Activated naive CD8-positive, alpha-beta T cell (primary cell): ENCODE results near the gene IFFO2.

Experiments used
- H3K27ac Mint-ChIP-seq: one replicate; pipeline ENCODE4 v1.8.0; 2021; ENCODE audit warnings: mixed read lengths
- H3K27me3 Mint-ChIP-seq: one replicate; pipeline ENCODE4 v1.8.0; 2021; ENCODE audit warnings: mixed read lengths
- H3K36me3 Mint-ChIP-seq: one replicate; pipeline ENCODE4 v1.8.0; 2021; ENCODE audit warnings: mixed read lengths
- H3K4me1 Mint-ChIP-seq: one replicate; pipeline ENCODE4 v1.8.0; 2021; ENCODE audit warnings: low read depth, mixed read lengths
- H3K4me3 Mint-ChIP-seq: one replicate; pipeline ENCODE4 v1.8.0; 2021; ENCODE audit warnings: mild to moderate bottlenecking, mixed read lengths
- H3K9me3 Mint-ChIP-seq: one replicate; pipeline ENCODE4 v1.8.0; 2021; ENCODE audit warnings: low read depth, mixed read lengths

IFFO2 gene

GRCh38 chr1:18978706-18979105 is 22.2 kb upstream of the IFFO2 start:
- Mint-ChIP-seq H3K9me3 (peaks cover 18% of the 10 kb centered on the region), H3K27me3 (peaks cover 10% of the 10 kb centered on the region), H3K4me3 (no peak overlapping the region), H3K36me3 (peaks cover 7% of the 10 kb centered on the region), H3K4me1 (no peaks in the 10 kb centered on the region), H3K27ac (no peak overlapping the region)

GRCh38 chr1:18977428-18977827 is 21.0 kb upstream of the IFFO2 start:
- H3K27ac Mint-ChIP-seq: no peak overlapping the region

GRCh38 chr1:18976096-18976495 is 19.6 kb upstream of the IFFO2 start:
- Mint-ChIP-seq H3K4me1 (peaks cover 2% of the 10 kb centered on the region), H3K36me3 (peaks cover 5% of the 10 kb centered on the region), H3K27me3 (peaks cover 5% of the 10 kb centered on the region), H3K4me3 (no peak overlapping the region), H3K27ac (no peak overlapping the region), H3K9me3 (peaks cover 13% of the 10 kb centered on the region)

More at GRCh38 chr1:18977428-18977827, 21.0 kb upstream of the IFFO2 start:
- Mint-ChIP-seq H3K27me3 (peaks cover 8% of the 10 kb centered on the region), H3K4me3 (no peak overlapping the region), H3K36me3 (peaks cover 7% of the 10 kb centered on the region), H3K4me1 (peaks cover 2% of the 10 kb centered on the region), H3K9me3 (peaks cover 18% of the 10 kb centered on the region)

DNA sequence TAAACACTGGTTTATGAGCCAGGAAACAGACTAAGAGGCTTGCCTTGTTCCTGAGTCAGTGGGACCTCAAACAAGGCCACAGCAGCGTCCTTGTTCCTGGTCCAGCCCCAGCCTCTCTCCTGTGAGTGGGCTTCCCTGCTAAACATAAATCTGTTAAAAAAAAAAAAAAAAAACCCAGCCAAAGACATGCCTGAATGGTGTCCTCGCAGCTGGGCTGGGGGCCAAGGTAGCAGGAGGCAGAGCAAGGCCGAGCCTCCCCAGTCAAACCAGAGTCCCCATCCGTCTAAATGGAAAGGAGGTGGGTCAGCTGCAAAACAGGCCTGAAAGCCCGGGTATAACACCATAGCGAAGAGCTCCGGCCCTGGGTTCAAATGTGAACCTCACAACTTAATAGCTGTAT is 18.1 kb upstream of the IFFO2 start:
- H3K4me3 Mint-ChIP-seq: no peak overlapping the region
- H3K36me3 Mint-ChIP-seq: no peaks in the 10 kb centered on the region
- no peaks in the 10 kb centered on the region for H3K9me3 Mint-ChIP-seq
- H3K27me3 Mint-ChIP-seq: peaks cover 3% of the 10 kb centered on the region
- no peak overlapping the region for H3K27ac Mint-ChIP-seq
- H3K4me1 Mint-ChIP-seq: peaks cover 2% of the 10 kb centered on the region

DNA sequence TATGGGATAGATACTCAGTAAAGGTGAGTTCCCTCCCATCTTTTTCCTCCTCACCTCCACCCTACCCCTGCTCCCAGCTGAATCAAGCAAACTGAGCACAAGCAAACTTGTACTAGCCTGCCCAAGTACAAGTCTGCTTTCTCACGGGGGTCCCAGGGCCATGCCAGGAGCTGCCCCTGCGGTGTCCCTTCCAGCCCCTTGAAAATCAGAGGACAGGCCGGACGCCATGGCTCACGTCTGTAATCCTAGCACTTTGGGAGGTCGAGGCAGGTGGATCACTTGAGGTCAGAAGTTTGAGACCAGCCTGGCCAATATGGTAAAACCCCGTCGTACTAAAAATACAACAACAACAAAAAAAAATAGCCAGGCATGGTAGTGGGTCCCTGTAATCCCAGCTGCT is 17.5 kb upstream of the IFFO2 start:
- Mint-ChIP-seq H3K36me3 (no peaks in the 10 kb centered on the region), H3K4me3 (no peak overlapping the region), H3K27me3 (peaks cover 3% of the 10 kb centered on the region), H3K27ac (no peak overlapping the region), H3K9me3 (no peaks in the 10 kb centered on the region), H3K4me1 (peaks cover 2% of the 10 kb centered on the region)

GRCh38 chr1:18973446-18973955 is 17.0 kb upstream of the IFFO2 start:
- H3K27me3 Mint-ChIP-seq: peaks cover 3% of the 10 kb centered on the region
- H3K27ac Mint-ChIP-seq: no peak overlapping the region

GRCh38 chr1:18972991-18973390 is 16.5 kb upstream of the IFFO2 start:
- H3K27me3 Mint-ChIP-seq: peaks cover 3% of the 10 kb centered on the region
- no peak overlapping the region for H3K27ac Mint-ChIP-seq
- H3K36me3 Mint-ChIP-seq: no peaks in the 10 kb centered on the region
- H3K9me3 Mint-ChIP-seq: no peaks in the 10 kb centered on the region
- H3K4me3 Mint-ChIP-seq: no peak overlapping the region
- peaks cover 2% of the 10 kb centered on the region for H3K4me1 Mint-ChIP-seq

More at GRCh38 chr1:18973446-18973955, 17.0 kb upstream of the IFFO2 start:
- H3K4me1 Mint-ChIP-seq: peaks cover 2% of the 10 kb centered on the region
- no peaks in the 10 kb centered on the region for H3K36me3 Mint-ChIP-seq
- H3K4me3 Mint-ChIP-seq: no peak overlapping the region
- no peaks in the 10 kb centered on the region for H3K9me3 Mint-ChIP-seq

- no peaks in the 10 kb centered on the region for H3K9me3 Mint-ChIP-seq
- H3K4me1 Mint-ChIP-seq: peaks cover 2% of the 10 kb centered on the region
- H3K27ac Mint-ChIP-seq: peak overlapping the region; percentile 2
- no peaks in the 10 kb centered on the region for H3K36me3 Mint-ChIP-seq
- no peak overlapping the region for H3K4me3 Mint-ChIP-seq
- peaks cover 3% of the 10 kb centered on the region for H3K27me3 Mint-ChIP-seq
Observed at GRCh38 chr1:18972531-18972930, 16.1 kb upstream of the IFFO2 start.

GRCh38 chr1:18970762-18971161 is 14.3 kb upstream of the IFFO2 start:
- Mint-ChIP-seq H3K27ac (no peak overlapping the region), H3K9me3 (no peaks in the 10 kb centered on the region)

DNA sequence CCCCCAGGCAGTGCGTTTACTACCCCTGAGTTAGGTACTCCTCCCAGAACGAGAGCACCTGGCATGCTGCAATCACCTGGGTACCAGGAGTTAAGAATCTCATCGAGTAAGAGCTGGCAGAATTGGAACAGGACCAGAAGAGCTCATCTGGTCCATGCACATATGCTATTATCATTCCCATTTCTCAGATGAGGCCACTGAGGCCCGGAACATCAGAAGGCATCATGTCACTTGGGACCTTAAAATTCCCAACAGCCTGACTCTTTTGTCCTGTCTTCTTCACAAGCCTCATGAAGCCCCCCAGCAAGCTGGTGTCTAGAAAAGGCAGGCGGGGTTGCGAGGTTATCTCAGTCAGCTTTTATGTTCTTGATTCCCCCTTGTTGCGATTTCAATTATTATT is 13.9 kb upstream of the IFFO2 start:
- H3K9me3 Mint-ChIP-seq: no peaks in the 10 kb centered on the region
- no peaks in the 10 kb centered on the region for H3K27me3 Mint-ChIP-seq
- H3K4me1 Mint-ChIP-seq: peaks cover 7% of the 10 kb centered on the region
- no peaks in the 10 kb centered on the region for H3K36me3 Mint-ChIP-seq
- H3K4me3 Mint-ChIP-seq: no peak overlapping the region
- H3K27ac Mint-ChIP-seq: no peak overlapping the region

More at GRCh38 chr1:18970762-18971161, 14.3 kb upstream of the IFFO2 start:
- Mint-ChIP-seq H3K4me3 (no peak overlapping the region), H3K36me3 (no peaks in the 10 kb centered on the region), H3K27me3 (no peaks in the 10 kb centered on the region), H3K4me1 (peaks cover 5% of the 10 kb centered on the region)

DNA sequence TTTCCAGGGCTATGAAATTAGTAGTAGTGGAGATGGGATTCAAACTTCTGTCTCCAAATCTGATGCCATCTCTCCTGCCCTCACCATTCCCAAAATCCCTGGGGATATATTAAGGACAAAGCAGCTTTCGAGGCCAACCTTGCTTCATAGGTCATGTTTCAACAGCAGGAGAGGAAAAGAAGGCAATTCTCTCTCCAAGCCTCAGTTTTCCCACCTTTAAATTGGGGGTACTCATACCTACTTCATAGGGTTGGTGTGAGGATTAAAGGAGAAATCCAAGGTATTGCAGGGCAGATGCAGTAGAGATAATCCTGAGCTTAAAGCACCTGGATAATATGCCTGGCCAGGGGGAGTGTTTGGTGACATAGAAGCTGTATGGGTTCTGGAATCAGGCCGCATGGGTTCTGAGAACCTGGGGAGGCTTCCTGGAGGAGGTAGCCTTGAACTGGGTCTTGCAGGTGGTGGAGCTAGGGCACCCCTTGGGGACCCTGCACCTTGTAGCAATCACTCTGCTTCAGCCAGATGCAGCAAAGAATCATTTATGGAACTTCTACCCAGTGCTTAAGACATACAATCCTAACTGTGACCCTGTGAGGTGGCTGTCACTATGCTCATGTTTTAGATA is 10.7 kb upstream of the IFFO2 start:
- Mint-ChIP-seq H3K27me3 (no peaks in the 10 kb centered on the region), H3K9me3 (no peaks in the 10 kb centered on the region), H3K4me3 (no peak overlapping the region), H3K36me3 (no peaks in the 10 kb centered on the region), H3K27ac (no peak overlapping the region), H3K4me1 (peaks cover 4% of the 10 kb centered on the region)

- H3K27ac Mint-ChIP-seq: peak overlapping the region; percentile 50
- no peaks in the 10 kb centered on the region for H3K27me3 Mint-ChIP-seq
- no peaks in the 10 kb centered on the region for H3K9me3 Mint-ChIP-seq
- peaks cover 4% of the 10 kb centered on the region for H3K4me1 Mint-ChIP-seq
- no peaks in the 10 kb centered on the region for H3K36me3 Mint-ChIP-seq
- no peak overlapping the region for H3K4me3 Mint-ChIP-seq
Observed at GRCh38 chr1:18965206-18966173, 9.0 kb upstream of the IFFO2 start.

DNA sequence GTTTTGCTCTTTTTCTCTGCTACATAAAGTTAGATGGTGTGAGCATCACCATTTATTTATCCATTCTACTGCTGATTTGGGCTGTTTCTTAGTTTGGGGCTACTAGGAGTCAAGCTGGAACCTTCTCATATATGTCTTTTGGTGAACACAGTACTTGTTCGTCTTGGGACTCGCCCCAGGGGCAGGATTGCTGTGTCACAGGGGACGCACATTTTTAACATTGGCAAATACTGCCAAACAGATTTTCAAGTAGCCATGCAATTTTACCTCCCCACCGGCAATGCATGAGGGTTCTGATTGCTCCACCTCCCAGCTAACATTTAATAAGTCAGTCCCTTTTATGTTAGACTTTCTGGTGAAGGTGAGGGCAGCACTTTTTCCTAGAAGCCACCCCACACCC is 7.5 kb upstream of the IFFO2 start:
- Mint-ChIP-seq H3K9me3 (no peaks in the 10 kb centered on the region), H3K4me3 (no peak overlapping the region), H3K27me3 (no peaks in the 10 kb centered on the region), H3K4me1 (peaks cover 4% of the 10 kb centered on the region), H3K27ac (no peak overlapping the region), H3K36me3 (no peaks in the 10 kb centered on the region)

DNA sequence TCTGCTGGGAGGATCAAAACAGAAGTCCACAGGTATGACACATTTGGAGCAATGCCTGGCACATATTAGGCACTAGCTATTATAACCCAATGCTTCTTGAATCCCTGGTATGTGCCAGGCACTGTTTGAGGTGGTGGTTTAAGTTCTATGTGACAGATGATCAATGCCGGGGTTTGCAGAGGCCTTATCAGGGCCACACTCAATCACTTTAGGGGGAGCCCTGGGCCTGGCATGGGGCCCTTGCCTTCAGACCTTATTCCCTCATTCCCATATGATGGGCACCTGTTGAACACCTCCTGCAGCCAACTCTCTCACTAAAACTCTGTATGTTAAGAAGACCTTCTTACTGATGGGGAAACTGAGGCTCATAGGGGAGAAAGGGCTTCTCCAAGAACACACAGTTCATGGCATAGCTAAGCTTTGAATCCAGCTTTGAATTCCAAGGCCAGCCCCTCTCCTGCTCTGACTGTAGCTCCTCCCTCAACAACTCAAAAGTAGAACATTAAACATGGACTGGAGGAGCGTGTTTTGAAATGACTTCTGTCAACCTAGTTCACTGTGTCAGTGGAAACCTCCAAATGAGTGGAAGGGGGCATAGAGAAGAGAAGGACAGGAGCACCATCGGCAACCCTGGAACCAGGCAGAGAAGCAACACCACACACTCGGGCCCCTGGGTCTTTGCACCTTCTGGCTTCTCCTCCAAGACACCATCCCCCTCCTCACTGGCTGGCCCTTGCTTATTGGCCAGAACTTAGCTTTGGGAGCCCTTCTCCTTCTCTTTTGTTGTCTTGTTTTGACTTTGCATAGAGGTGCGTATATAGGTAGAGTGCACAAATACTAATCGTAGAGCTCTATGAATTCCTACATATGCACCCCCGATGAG is 6.6 kb upstream of the IFFO2 start:
- Mint-ChIP-seq H3K27ac (no peak overlapping the region), H3K27me3 (no peaks in the 10 kb centered on the region), H3K36me3 (no peaks in the 10 kb centered on the region), H3K4me1 (peaks cover 12% of the 10 kb centered on the region), H3K9me3 (no peaks in the 10 kb centered on the region), H3K4me3 (no peak overlapping the region)
